ENCODE data around the gene OPCML. TPM values are rescaled to one million over a fixed set of nuclear protein-coding genes. Genes with fewer than 3 reads are reported as not detected.

Gene OPCML
- total and polyA plus RNA-seq, 2 of the 13 experiments (the other 11 are each of a cell fraction or from before 2014, with no cell fraction given) = not detected

DNA sequence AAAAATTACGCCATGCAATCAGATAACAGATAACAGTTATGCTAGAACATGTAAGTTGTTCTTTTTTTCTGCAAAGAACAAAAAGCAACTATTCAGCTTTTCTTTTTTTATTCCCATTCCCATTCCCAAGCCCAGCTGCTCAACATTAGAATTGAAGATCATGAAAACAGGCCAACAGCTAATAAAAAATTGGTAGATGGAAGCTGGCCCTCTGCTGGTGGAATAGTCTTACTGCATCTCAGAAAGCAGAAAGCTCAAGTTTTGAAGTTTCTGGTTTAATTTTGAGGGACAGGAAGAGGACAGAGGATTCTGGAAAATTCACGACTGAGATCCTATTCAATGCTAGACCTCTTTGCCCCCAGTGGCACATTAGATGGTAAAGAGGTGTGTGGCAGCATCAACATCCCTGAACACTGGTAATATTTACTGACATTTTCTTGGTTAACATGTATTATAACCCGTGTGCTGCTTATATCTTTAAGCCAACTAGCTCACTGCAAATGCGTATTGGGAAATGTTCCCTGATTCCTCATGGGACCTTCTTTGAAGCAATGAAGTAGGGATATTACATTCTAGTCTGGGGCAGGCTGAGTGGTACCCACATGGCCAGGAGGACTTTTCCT, 591.2 kb downstream of the OPCML start:
- 0 out of 5 replicates have a peak, but pooled peaks cover 0 to 7% of the 10 kb centered on the region in 2 experiments for H3K27me3 ChIP-seq (ENCODE audit: control insufficient read depth in 1 of 2, insufficient read depth in 2 of 2, low read length in 2 of 2)
- H3K27ac ChIP-seq (ENCODE audit: extremely low read length, insufficient read depth, low read length) = no peak overlapping the region
- DNase-seq (ENCODE audit: low spot score) = no peak
- TF ChIP-seq MYC (CRISPR knock-in tag; IDR thresholded peaks at IDR 0.05; ENCODE audit: borderline replicate concordance) (no peak), SP140L (CRISPR knock-in tag; IDR thresholded peaks at IDR 0.05; ENCODE audit: borderline replicate concordance) (no peak), SMC3 (IDR thresholded peaks at IDR 0.05; ENCODE audit: low read length) (peak; percentile 54), STAG1 (CRISPR knock-in tag; IDR thresholded peaks at IDR 0.05) (peak; percentile 25; the same call in 1 of the 2 replicates), SP2 (CRISPR knock-in tag; IDR thresholded peaks at IDR 0.05) (no peak), CTCF (CRISPR knock-in tag; IDR thresholded peaks at IDR 0.05) (peak; percentile 55), SPEN (CRISPR knock-in tag; IDR thresholded peaks at IDR 0.05; ENCODE audit: low read depth) (no peak), ZIK1 (CRISPR knock-in tag; IDR thresholded peaks at IDR 0.05; ENCODE audit: borderline replicate concordance, low read depth) (no peak)
- no peak for ATAC-seq
- FAIRE-seq = peak; percentile 21
- H2AFZ ChIP-seq (ENCODE audit: low read length) = no peak overlapping the region
- H3K4me3 ChIP-seq (replicated peaks in 1 of 3; ENCODE audit: insufficient read depth in 1 of 3, low read depth in 2 of 3, low read length in 3 of 3) = no peak overlapping the region
- no TSS peak for BruUV-seq (replicated peaks)
- no peak overlapping the region for H3K4me2 ChIP-seq (ENCODE audit: low read depth, low read length)
- ChIA-PET CTCF (ENCODE audit: low intra/inter-chr PET ratio, low total read pairs) (interaction anchor here (0.9 kb wide), 1 partner anchor 1074 kb away, joined by 3 read pairs; no protein-coding TSS in a partner anchor), POLR2A (no interaction called here)
- WGBS (ENCODE audit: low lambda C conversion rate) = 30% methylated on average over 4 of the region's 4 CpGs
- intact Hi-C loops (cut with micrococcal nuclease; ENCODE audit: unreplicated experiment) (no loop called here), in situ Hi-C loops (cut with HindIII; ENCODE audit: extremely low pct_ligation_motif_present, low pct_unique_long_range_greater_than_20kb) (loop anchor here (25.0 kb wide), 1 partner anchor 1079 kb away; no protein-coding TSS in a partner anchor)
- H3K9ac ChIP-seq (ENCODE audit: insufficient read depth, low read depth, low read length) = no peak overlapping the region
- no peaks in the 10 kb centered on the region for H3K4me1 ChIP-seq (ENCODE audit: insufficient read depth, low read length)
- no peaks in the 10 kb centered on the region for H4K20me1 ChIP-seq (ENCODE audit: insufficient read depth, low read length)
- H3K9me3 ChIP-seq (ENCODE audit: low read length) = no peaks in the 10 kb centered on the region
- no peaks in the 10 kb centered on the region for H3K36me3 ChIP-seq (replicated peaks in 1 of 2; ENCODE audit: control insufficient read depth in 1 of 2, insufficient read depth in 2 of 2, low read length in 2 of 2)
- no peaks in the 10 kb centered on the region for H3K79me2 ChIP-seq (ENCODE audit: insufficient read depth, low read length)

All from HepG2 (cell line).